Measurements from ENCODE around the gene NAALADL2. TPM values are rescaled to one million over a fixed set of nuclear protein-coding genes. Genes with fewer than 3 reads are reported as not detected.

The NAALADL2 gene
- total and polyA plus RNA-seq, 2 of the 8 experiments (the other 6 are each of a cell fraction or from before 2014, with no cell fraction given), result 0.12 to 0.22 TPM

DNA sequence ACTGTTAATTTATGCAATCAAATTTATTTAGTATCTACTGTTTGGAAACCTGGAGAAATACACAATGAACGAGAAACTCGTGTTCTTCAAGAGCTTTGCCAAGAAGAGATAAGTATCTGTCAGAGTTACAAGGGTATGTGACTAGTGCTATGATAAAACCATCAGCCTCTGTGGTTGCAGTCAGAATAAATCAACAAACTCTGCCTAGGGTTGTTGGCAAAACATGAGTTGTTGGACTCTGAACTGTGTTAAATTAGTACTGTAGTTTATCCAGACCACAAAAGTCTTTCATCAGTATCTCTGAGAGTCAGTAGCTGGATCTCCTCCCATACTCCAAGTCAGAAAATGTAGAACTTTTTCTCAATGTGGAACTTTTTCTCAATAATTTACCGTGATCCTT lies 918.4 kb downstream of the NAALADL2 start:
- DNase-seq (ENCODE audit: low read depth in 1 of 2, low spot score in 2 of 2), result no peak
- no peak overlapping the region for H3K4me3 ChIP-seq (ENCODE audit: extremely low read depth in 1 of 4, insufficient read depth in 2 of 4, low read depth in 3 of 4, low read length in 4 of 4)
- H2AFZ ChIP-seq (ENCODE audit: low read length), result no peak overlapping the region
- H3K27ac ChIP-seq (ENCODE audit: low read depth, low read length), result no peak overlapping the region
- H2BK20ac ChIP-seq (ENCODE audit: low read length), result no peak overlapping the region
- H3K79me2 ChIP-seq (ENCODE audit: control insufficient read depth in 1 of 2, insufficient read depth in 2 of 2, low read length in 2 of 2), result no peaks in the 10 kb centered on the region
- no peak overlapping the region for H4K5ac ChIP-seq (ENCODE audit: insufficient read length, low read depth, low read length)
- no peaks in the 10 kb centered on the region for H3K23me2 ChIP-seq (ENCODE audit: low read depth, low read length)
- H4K91ac ChIP-seq (replicated peaks; ENCODE audit: insufficient read length, low read length), result no peak overlapping the region
- H3K18ac ChIP-seq (ENCODE audit: extremely low read depth, low read length), result no peak overlapping the region
- no peak overlapping the region for H4K8ac ChIP-seq (ENCODE audit: extremely low read depth, insufficient read depth, low read length)
- no peaks in the 10 kb centered on the region for H4K20me1 ChIP-seq (replicated peaks in 1 of 2; ENCODE audit: control insufficient read depth in 1 of 2, insufficient read depth in 2 of 2, low read length in 2 of 2)
- ChIA-PET CTCF (ENCODE audit: partially characterized antibody) (no interaction called here), POLR2A (ENCODE audit: partially characterized antibody) (no interaction called here)
- H3K23ac ChIP-seq (ENCODE audit: insufficient read length), result no peak overlapping the region
- no peak overlapping the region for H3K14ac ChIP-seq (ENCODE audit: insufficient read length)
- H3K79me1 ChIP-seq (ENCODE audit: low read depth, low read length), result no peaks in the 10 kb centered on the region
- H2BK120ac ChIP-seq (replicated peaks; ENCODE audit: low read depth, low read length), result no peak overlapping the region
- 84% methylated on average over 3 of the region's 3 CpGs; no CpG with 5 or more reads in 1 of the 2 experiments for WGBS, 2 experiments (ENCODE audit: extremely low coverage in 1 of 2, insufficient coverage in 1 of 2, insufficient read length in 1 of 2, insufficient replicate concordance in 2 of 2, low coverage in 1 of 2, low lambda C conversion rate in 2 of 2, missing lambda C conversion rate in 1 of 2)
- H3K27me3 ChIP-seq (replicated peaks in 1 of 4; ENCODE audit: control insufficient read depth in 3 of 4, extremely low read depth in 1 of 4, insufficient read depth in 3 of 4, low read length in 3 of 4), result no peaks in the 10 kb centered on the region
- H3K9ac ChIP-seq (replicated peaks in 1 of 4; ENCODE audit: extremely low read depth in 1 of 4, low read depth in 3 of 4, low read length in 3 of 4), result no peak overlapping the region
- H2AK5ac ChIP-seq (ENCODE audit: low read depth, low read length), result no peak overlapping the region
- H3K9me3 ChIP-seq (ENCODE audit: insufficient read depth in 2 of 2, low read depth in 1 of 2, low read length in 1 of 2), result no peaks in the 10 kb centered on the region
- no peak overlapping the region for H2BK15ac ChIP-seq (ENCODE audit: low read length)
- H3K4me2 ChIP-seq (ENCODE audit: insufficient read depth in 1 of 2, low read depth in 2 of 2, low read length in 2 of 2), result no peak overlapping the region
- no peak overlapping the region for H3K56ac ChIP-seq (replicated peaks; ENCODE audit: insufficient read length, low read depth, low read length)
- FAIRE-seq, result no peak
- H2BK12ac ChIP-seq (ENCODE audit: low read depth, low read length), result no peak overlapping the region
- H3K36me3 ChIP-seq (ENCODE audit: control insufficient read depth in 2 of 4, insufficient read depth in 4 of 4, low read length in 3 of 4), result no peaks in the 10 kb centered on the region
- H3K4ac ChIP-seq (replicated peaks; ENCODE audit: insufficient read length, low read depth, low read length), result no peak overlapping the region
- H2BK5ac ChIP-seq (ENCODE audit: low read depth, low read length), result no peak overlapping the region
- H3K4me1 ChIP-seq (replicated peaks in 1 of 4; ENCODE audit: control insufficient read depth in 3 of 4, insufficient read depth in 4 of 4, low read length in 3 of 4), result no peaks in the 10 kb centered on the region
- TF ChIP-seq, protein P1, sequence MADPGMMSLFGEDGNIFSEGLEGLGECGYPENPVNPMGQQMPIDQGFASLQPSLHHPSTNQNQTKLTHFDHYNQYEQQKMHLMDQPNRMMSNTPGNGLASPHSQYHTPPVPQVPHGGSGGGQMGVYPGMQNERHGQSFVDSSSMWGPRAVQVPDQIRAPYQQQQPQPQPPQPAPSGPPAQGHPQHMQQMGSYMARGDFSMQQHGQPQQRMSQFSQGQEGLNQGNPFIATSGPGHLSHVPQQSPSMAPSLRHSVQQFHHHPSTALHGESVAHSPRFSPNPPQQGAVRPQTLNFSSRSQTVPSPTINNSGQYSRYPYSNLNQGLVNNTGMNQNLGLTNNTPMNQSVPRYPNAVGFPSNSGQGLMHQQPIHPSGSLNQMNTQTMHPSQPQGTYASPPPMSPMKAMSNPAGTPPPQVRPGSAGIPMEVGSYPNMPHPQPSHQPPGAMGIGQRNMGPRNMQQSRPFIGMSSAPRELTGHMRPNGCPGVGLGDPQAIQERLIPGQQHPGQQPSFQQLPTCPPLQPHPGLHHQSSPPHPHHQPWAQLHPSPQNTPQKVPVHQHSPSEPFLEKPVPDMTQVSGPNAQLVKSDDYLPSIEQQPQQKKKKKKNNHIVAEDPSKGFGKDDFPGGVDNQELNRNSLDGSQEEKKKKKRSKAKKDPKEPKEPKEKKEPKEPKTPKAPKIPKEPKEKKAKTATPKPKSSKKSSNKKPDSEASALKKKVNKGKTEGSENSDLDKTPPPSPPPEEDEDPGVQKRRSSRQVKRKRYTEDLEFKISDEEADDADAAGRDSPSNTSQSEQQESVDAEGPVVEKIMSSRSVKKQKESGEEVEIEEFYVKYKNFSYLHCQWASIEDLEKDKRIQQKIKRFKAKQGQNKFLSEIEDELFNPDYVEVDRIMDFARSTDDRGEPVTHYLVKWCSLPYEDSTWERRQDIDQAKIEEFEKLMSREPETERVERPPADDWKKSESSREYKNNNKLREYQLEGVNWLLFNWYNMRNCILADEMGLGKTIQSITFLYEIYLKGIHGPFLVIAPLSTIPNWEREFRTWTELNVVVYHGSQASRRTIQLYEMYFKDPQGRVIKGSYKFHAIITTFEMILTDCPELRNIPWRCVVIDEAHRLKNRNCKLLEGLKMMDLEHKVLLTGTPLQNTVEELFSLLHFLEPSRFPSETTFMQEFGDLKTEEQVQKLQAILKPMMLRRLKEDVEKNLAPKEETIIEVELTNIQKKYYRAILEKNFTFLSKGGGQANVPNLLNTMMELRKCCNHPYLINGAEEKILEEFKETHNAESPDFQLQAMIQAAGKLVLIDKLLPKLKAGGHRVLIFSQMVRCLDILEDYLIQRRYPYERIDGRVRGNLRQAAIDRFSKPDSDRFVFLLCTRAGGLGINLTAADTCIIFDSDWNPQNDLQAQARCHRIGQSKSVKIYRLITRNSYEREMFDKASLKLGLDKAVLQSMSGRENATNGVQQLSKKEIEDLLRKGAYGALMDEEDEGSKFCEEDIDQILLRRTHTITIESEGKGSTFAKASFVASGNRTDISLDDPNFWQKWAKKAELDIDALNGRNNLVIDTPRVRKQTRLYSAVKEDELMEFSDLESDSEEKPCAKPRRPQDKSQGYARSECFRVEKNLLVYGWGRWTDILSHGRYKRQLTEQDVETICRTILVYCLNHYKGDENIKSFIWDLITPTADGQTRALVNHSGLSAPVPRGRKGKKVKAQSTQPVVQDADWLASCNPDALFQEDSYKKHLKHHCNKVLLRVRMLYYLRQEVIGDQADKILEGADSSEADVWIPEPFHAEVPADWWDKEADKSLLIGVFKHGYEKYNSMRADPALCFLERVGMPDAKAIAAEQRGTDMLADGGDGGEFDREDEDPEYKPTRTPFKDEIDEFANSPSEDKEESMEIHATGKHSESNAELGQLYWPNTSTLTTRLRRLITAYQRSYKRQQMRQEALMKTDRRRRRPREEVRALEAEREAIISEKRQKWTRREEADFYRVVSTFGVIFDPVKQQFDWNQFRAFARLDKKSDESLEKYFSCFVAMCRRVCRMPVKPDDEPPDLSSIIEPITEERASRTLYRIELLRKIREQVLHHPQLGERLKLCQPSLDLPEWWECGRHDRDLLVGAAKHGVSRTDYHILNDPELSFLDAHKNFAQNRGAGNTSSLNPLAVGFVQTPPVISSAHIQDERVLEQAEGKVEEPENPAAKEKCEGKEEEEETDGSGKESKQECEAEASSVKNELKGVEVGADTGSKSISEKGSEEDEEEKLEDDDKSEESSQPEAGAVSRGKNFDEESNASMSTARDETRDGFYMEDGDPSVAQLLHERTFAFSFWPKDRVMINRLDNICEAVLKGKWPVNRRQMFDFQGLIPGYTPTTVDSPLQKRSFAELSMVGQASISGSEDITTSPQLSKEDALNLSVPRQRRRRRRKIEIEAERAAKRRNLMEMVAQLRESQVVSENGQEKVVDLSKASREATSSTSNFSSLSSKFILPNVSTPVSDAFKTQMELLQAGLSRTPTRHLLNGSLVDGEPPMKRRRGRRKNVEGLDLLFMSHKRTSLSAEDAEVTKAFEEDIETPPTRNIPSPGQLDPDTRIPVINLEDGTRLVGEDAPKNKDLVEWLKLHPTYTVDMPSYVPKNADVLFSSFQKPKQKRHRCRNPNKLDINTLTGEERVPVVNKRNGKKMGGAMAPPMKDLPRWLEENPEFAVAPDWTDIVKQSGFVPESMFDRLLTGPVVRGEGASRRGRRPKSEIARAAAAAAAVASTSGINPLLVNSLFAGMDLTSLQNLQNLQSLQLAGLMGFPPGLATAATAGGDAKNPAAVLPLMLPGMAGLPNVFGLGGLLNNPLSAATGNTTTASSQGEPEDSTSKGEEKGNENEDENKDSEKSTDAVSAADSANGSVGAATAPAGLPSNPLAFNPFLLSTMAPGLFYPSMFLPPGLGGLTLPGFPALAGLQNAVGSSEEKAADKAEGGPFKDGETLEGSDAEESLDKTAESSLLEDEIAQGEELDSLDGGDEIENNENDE (IDR thresholded peaks at IDR 0.05; ENCODE audit: insufficient replicate concordance, low read length), result no peak
